ENCODE results near the gene AOPEP.

DNA sequence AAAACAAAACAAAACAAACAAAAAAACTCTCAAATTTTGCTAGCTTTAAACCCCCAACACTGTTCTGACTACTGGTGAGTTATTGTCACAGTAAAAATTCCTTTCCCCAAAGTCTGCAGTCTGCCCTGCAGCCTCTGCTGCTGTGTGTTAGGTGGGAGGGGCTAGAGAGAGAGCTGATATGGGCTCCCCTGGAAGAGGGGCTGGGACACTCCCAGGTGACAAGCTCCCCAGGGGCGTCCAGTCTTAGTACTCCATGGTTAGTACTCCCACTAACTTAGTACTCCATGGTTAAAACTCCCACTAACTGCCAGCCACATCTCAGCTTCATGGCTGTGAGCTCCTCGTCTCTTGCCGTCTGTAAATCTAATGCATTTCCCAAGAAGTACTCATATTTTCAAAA is 399.2 kb downstream of the AOPEP start:
- TF ChIP-seq, protein P1, sequence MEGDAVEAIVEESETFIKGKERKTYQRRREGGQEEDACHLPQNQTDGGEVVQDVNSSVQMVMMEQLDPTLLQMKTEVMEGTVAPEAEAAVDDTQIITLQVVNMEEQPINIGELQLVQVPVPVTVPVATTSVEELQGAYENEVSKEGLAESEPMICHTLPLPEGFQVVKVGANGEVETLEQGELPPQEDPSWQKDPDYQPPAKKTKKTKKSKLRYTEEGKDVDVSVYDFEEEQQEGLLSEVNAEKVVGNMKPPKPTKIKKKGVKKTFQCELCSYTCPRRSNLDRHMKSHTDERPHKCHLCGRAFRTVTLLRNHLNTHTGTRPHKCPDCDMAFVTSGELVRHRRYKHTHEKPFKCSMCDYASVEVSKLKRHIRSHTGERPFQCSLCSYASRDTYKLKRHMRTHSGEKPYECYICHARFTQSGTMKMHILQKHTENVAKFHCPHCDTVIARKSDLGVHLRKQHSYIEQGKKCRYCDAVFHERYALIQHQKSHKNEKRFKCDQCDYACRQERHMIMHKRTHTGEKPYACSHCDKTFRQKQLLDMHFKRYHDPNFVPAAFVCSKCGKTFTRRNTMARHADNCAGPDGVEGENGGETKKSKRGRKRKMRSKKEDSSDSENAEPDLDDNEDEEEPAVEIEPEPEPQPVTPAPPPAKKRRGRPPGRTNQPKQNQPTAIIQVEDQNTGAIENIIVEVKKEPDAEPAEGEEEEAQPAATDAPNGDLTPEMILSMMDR (IDR thresholded peaks at IDR 0.05) = no peak
- no peak for TF ChIP-seq POLR2A (IDR thresholded peaks at IDR 0.05)
- TF ChIP-seq EP300 (IDR thresholded peaks at IDR 0.05) = no peak

Data from gastroesophageal sphincter (tissue), 3 donors.